Measurements from ENCODE around the gene GGPS1.
A peak's percentile ranks its signal among the peaks of the same experiment; 100 is the strongest.
"Not testable (repeated sequence)": the region's sequence is repeated elsewhere in the genome, so short reads cannot be mapped to it uniquely, and the experiment has no call there.

Gene GGPS1
- total RNA-seq: 6.0 to 16.9 (median 10.5) reads per million in 9 experiments

- Mint-ChIP-seq H3K27ac (no peak within 1 kb of the TSS), H3K27me3 (no peaks in the 10 kb centered on the region)
- peak; percentile 77 for ATAC-seq (replicated peaks)
Measured at GRCh38 chr1:235328271-235329138, at the start of gene GGPS1. TSS of gene GGPS1 (plus strand) at chr1:235328570. CDS start at chr1:235335265, 6,695 bp downstream.

GRCh38 chr1:235278915-235279292, 49.5 kb upstream of the GGPS1 start:
- H3K4me3 Mint-ChIP-seq: peak overlapping the region in 1 of 2 donors; percentile 27
- ATAC-seq (replicated peaks): no peak
- H3K36me3 Mint-ChIP-seq (ENCODE audit: insufficient read depth): peaks cover 52% of the 10 kb centered on the region
- peaks cover 38 to 54% of the 10 kb centered on the region in 2 donors for H3K4me1 Mint-ChIP-seq (ENCODE audit: low read depth in 2 of 2)
- DNase-seq: no peak
- H3K27me3 Mint-ChIP-seq: no peaks in the 10 kb centered on the region
- no peaks in the 10 kb centered on the region for H3K9me3 Mint-ChIP-seq
- peak overlapping the region; percentile 42 to 57 for H3K27ac Mint-ChIP-seq

More at GRCh38 chr1:235328271-235329138, at the start of gene GGPS1:
- Mint-ChIP-seq H3K4me1 (ENCODE audit: low read depth in 2 of 2) (peaks cover 30 to 32% of the 10 kb centered on the region in 2 donors), H3K4me3 (no peak within 1 kb of the TSS), H3K9me3 (no peaks in the 10 kb centered on the region), H3K36me3 (ENCODE audit: insufficient read depth) (peaks cover 29% of the 10 kb centered on the region)
- DNase-seq: peak; percentile 93 to 95 (median 94)

- H3K27me3 Mint-ChIP-seq: no peaks in the 10 kb centered on the region
- peak overlapping the region in 1 of 2 donors; percentile 21 for H3K4me3 Mint-ChIP-seq
- peaks cover 52% of the 10 kb centered on the region for H3K36me3 Mint-ChIP-seq (ENCODE audit: insufficient read depth)
- DNase-seq: no peak
- no peak for ATAC-seq (replicated peaks)
- H3K27ac Mint-ChIP-seq: peak overlapping the region; percentile 57 to 73
- no peaks in the 10 kb centered on the region for H3K9me3 Mint-ChIP-seq
- H3K4me1 Mint-ChIP-seq (ENCODE audit: low read depth in 2 of 2): peaks cover 39 to 61% of the 10 kb centered on the region in 2 donors
Measured at GRCh38 chr1:235279694-235280093, 48.7 kb upstream of the GGPS1 start.

- Mint-ChIP-seq H3K4me3 (peak overlapping the region; percentile 43 to 47), H3K27me3 (no peaks in the 10 kb centered on the region), H3K4me1 (ENCODE audit: low read depth in 2 of 2) (peaks cover 35 to 61% of the 10 kb centered on the region in 2 donors), H3K27ac (peak overlapping the region; percentile 63 to 73), H3K36me3 (ENCODE audit: insufficient read depth) (peaks cover 58% of the 10 kb centered on the region), H3K9me3 (no peaks in the 10 kb centered on the region)
- ATAC-seq (replicated peaks) (no peak), DNase-seq (no peak)
Measured at GRCh38 chr1:235280467-235280866, 47.9 kb upstream of the GGPS1 start.

GRCh38 chr1:235283636-235284035, 44.7 kb upstream of the GGPS1 start:
- H3K9me3 Mint-ChIP-seq; DNase-seq; H3K27me3 Mint-ChIP-seq; H3K27ac Mint-ChIP-seq; ATAC-seq (replicated peaks); H3K4me3 Mint-ChIP-seq: not testable (repeated sequence)
- Mint-ChIP-seq H3K4me1 (ENCODE audit: low read depth in 2 of 2) (peaks cover 46 to 68% of the 10 kb centered on the region in 2 donors), H3K36me3 (ENCODE audit: insufficient read depth) (peaks cover 48% of the 10 kb centered on the region)

GRCh38 chr1:235284231-235284769, 44.1 kb upstream of the GGPS1 start:
- ATAC-seq (replicated peaks) (no peak), DNase-seq (no peak)
- Mint-ChIP-seq H3K36me3 (ENCODE audit: insufficient read depth) (peaks cover 42% of the 10 kb centered on the region), H3K9me3 (no peaks in the 10 kb centered on the region), H3K4me1 (ENCODE audit: low read depth in 2 of 2) (peaks cover 46 to 66% of the 10 kb centered on the region in 2 donors), H3K27ac (no peak overlapping the region), H3K27me3 (no peaks in the 10 kb centered on the region), H3K4me3 (no peak overlapping the region)

- DNase-seq (no peak), ATAC-seq (replicated peaks) (peak; percentile 14)
- H3K36me3 Mint-ChIP-seq (ENCODE audit: insufficient read depth): peaks cover 45% of the 10 kb centered on the region
- peaks cover 42 to 64% of the 10 kb centered on the region in 2 donors for H3K4me1 Mint-ChIP-seq (ENCODE audit: low read depth in 2 of 2)
- H3K27ac Mint-ChIP-seq: peak overlapping the region; percentile 63 to 82
- H3K27me3 Mint-ChIP-seq: no peaks in the 10 kb centered on the region
- peak overlapping the region; percentile 25 to 46 for H3K4me3 Mint-ChIP-seq
- no peaks in the 10 kb centered on the region for H3K9me3 Mint-ChIP-seq
Measured at GRCh38 chr1:235286667-235287066, 41.7 kb upstream of the GGPS1 start.

- Mint-ChIP-seq H3K27me3 (no peaks in the 10 kb centered on the region), H3K36me3 (ENCODE audit: insufficient read depth) (peaks cover 40% of the 10 kb centered on the region), H3K4me1 (ENCODE audit: low read depth in 2 of 2) (peaks cover 43 to 66% of the 10 kb centered on the region in 2 donors), H3K9me3 (no peaks in the 10 kb centered on the region), H3K4me3 (peak overlapping the region; percentile 25 to 46), H3K27ac (peak overlapping the region; percentile 63 to 82)
- no peak for ATAC-seq (replicated peaks)
- no peak for DNase-seq
Measured at GRCh38 chr1:235287208-235287882, 41.0 kb upstream of the GGPS1 start.

GRCh38 chr1:235289859-235290739, 38.3 kb upstream of the GGPS1 start:
- H3K27ac Mint-ChIP-seq: peak overlapping the region; percentile 4 to 44
- no peak for DNase-seq
- H3K4me1 Mint-ChIP-seq (ENCODE audit: low read depth in 2 of 2): peaks cover 46 to 67% of the 10 kb centered on the region in 2 donors
- H3K4me3 Mint-ChIP-seq: peak overlapping the region in 1 of 2 donors; percentile 4
- H3K9me3 Mint-ChIP-seq: no peaks in the 10 kb centered on the region
- H3K27me3 Mint-ChIP-seq: no peaks in the 10 kb centered on the region
- H3K36me3 Mint-ChIP-seq (ENCODE audit: insufficient read depth): peaks cover 36% of the 10 kb centered on the region
- no peak for ATAC-seq (replicated peaks)

GRCh38 chr1:235290740-235291502, 37.4 kb upstream of the GGPS1 start:
- ATAC-seq (replicated peaks) (peak; percentile 12), DNase-seq (no peak)
- H3K9me3 Mint-ChIP-seq: no peaks in the 10 kb centered on the region
- H3K4me3 Mint-ChIP-seq: no peak overlapping the region
- H3K4me1 Mint-ChIP-seq (ENCODE audit: low read depth in 2 of 2): peaks cover 42 to 63% of the 10 kb centered on the region in 2 donors
- peak overlapping the region in 1 of 2 donors; percentile 44 for H3K27ac Mint-ChIP-seq
- H3K27me3 Mint-ChIP-seq: no peaks in the 10 kb centered on the region
- H3K36me3 Mint-ChIP-seq (ENCODE audit: insufficient read depth): peaks cover 40% of the 10 kb centered on the region

GRCh38 chr1:235291599-235292091, 36.7 kb upstream of the GGPS1 start:
- peaks cover 47% of the 10 kb centered on the region for H3K36me3 Mint-ChIP-seq (ENCODE audit: insufficient read depth)
- ATAC-seq (replicated peaks): no peak
- H3K4me1 Mint-ChIP-seq (ENCODE audit: low read depth in 2 of 2): peaks cover 35 to 56% of the 10 kb centered on the region in 2 donors
- no peak for DNase-seq
- H3K9me3 Mint-ChIP-seq: no peaks in the 10 kb centered on the region
- no peak overlapping the region for H3K4me3 Mint-ChIP-seq
- no peaks in the 10 kb centered on the region for H3K27me3 Mint-ChIP-seq
- peak overlapping the region in 1 of 2 donors; percentile 25 for H3K27ac Mint-ChIP-seq

GRCh38 chr1:235292790-235293189, 35.6 kb upstream of the GGPS1 start:
- no peak for ATAC-seq (replicated peaks)
- Mint-ChIP-seq H3K4me3 (no peak overlapping the region), H3K27me3 (no peaks in the 10 kb centered on the region), H3K36me3 (ENCODE audit: insufficient read depth) (peaks cover 54% of the 10 kb centered on the region), H3K27ac (peak overlapping the region; percentile 1 to 44), H3K9me3 (no peaks in the 10 kb centered on the region), H3K4me1 (ENCODE audit: low read depth in 2 of 2) (peaks cover 34 to 50% of the 10 kb centered on the region in 2 donors)
- no peak for DNase-seq

All from effector memory CD8-positive, alpha-beta T cell (primary cell).